GM12872 (cell line): ENCODE data around the gene ADAMTS8.

ENCODE experiments used
- CTCF ChIP-seq: IDR thresholded peaks from 3 replicates; pipeline ENCODE4 v1.5.1; 2011; ENCODE audit warnings: low read depth, mild to moderate bottlenecking, low read length, moderate library complexity; ENCODE audit not compliant: insufficient read depth

Gene ADAMTS8

GRCh38 chr11:130474637-130475400, 46.4 kb upstream of the ADAMTS8 start:
- no peak for TF ChIP-seq CTCF

- no peak for TF ChIP-seq CTCF
Observed at GRCh38 chr11:130473795-130474377, 45.5 kb upstream of the ADAMTS8 start.

GRCh38 chr11:130473056-130473794, 44.8 kb upstream of the ADAMTS8 start:
- TF ChIP-seq CTCF = no peak

- no peak for TF ChIP-seq CTCF
Observed at GRCh38 chr11:130472434-130472961, 44.1 kb upstream of the ADAMTS8 start.

- no peak for TF ChIP-seq CTCF
Observed at GRCh38 chr11:130471731-130472433, 43.5 kb upstream of the ADAMTS8 start.

- no peak for TF ChIP-seq CTCF
Observed at GRCh38 chr11:130470832-130471706, 42.7 kb upstream of the ADAMTS8 start.
